AG09319 (cell line): ENCODE results near the gene FAHD2B.
"Not testable (repeated sequence)": the region's sequence is repeated elsewhere in the genome, so short reads cannot be mapped to it uniquely, and the experiment has no call there.

Source experiments
- DNase-seq: peaks from one replicate; pipeline ENCODE4 v3.0.0-alpha.2; 2010; ENCODE audit warnings: low read depth; ENCODE audit errors: extremely low read depth
- TF ChIP-seq, protein P1 (sequence below): IDR thresholded peaks from 2 replicates; pipeline ENCODE4 v1.5.1; 2011; ENCODE audit warnings: low read depth, mild to moderate bottlenecking, inconsistent platforms, low read length, moderate library complexity

The FAHD2B gene

DNA sequence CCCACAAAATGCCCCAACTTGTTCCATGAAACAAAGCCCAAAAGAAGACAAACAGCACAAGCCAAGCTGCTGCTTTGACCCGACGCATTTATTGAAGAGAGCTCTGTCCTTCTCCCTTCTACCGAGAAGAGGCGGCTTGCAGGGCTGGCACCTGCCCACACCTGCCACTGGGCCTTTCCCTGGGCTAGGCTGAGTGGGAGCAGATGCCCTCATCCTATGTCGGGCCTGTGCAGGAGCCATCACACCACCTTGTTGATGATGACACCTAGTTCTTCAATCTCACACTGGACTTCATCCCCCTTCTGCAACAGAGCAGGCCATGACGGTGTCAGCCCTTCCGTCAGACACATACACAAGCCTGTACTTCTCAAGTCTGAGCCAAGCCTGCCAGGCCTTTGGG lies 11.2 kb downstream of the FAHD2B start:
- not testable (repeated sequence) for DNase-seq

DNA sequence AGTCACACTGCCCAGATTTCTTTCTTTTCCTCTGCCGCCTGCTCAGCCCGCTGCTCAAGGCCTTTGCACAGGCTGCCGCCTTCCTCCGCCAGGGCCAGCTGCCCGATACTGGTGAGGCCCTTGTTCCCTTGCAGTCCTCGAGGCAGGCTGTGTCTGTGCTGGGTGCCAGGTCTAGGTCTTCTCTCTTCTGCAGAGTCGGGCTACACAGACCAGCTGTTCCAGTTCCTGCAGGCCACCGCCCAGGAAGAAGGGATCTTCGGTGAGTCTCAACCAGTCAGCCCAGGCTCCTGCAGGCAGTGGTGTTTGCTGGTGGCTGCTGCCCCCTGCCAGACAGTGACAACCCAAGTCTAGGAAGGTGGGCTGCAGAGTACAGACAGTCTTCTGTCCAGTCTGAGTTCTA lies 12.5 kb downstream of the FAHD2B start:
- DNase-seq: not testable (repeated sequence)

DNA sequence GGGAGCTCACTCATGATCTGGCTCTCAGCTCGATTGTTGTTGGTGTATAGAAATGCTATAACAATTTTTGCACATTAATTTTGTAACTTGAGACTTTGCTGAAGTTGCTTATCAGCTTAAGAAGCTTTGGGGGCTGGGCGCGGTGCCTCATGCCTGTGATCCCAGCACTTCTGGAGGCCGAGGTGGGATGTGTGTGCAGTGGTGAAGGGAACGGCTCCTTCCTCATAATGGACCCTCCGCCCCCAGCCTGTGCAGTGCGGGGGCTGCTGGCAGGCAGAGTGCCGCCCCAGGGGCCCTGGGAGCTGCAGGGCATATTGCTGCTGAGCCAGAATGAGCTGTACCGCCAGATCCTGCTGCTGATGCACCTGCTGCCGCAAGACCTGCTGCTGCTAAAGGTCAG lies 13.8 kb downstream of the FAHD2B start:
- DNase-seq: not testable (repeated sequence)

DNA sequence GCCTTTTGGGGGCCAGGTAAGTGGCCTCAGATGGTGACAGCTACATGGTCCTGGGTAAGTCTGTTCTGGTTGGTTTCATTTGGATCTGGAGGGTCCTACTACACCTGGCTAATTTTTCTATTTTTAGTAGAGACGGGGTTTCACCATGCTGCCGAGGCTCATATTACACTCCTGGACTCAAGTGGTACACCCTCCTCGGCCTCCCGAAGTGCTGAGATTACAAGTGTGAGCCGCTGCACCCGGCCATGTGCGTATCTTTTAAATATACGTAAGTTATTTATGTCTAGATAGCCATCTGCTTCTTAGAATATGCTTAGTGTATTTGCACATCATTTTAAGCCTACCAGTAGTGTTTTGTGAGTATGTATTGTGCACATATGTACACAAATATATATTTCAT lies 17.5 kb downstream of the FAHD2B start:
- DNase-seq: not testable (repeated sequence)

DNA sequence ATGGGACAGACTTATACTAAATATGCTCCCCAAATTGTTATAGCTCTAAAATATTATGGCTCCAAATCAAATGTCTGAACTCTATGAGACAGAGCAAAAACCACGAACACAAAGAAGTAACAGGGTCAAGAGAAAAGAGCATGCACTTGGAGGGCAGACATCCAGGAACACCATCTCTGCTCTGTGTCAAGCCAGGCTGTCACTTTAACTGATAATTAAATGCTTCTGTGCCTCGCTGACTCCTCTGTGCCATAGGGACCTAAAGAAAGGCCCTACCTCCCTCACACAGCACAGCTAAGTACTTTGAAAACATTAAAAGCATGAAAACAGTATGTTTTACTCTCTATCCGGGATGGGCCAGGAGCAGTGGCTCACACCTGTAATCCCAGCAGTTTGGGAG lies 23.8 kb downstream of the FAHD2B start:
- DNase-seq: not testable (repeated sequence)

DNA sequence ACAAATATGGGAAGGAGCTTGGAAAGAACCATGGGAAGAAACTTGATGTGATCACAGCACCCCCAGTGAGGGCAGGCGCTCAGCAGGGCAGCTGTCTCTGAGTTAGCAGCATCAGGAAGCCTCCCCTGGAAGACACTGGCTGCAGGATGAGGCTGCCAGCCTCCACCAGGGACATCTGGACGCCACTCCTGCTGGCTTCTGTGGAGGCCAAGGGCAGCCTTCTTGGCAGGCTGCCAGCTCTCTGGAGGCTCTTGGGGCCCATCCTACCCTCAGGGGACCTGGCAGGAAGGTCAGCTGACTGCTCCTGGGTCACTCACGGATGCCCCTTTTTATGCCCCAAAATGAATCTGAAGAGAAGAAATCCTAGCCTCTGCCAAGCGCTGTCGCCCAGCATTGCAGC lies 26.0 kb downstream of the FAHD2B start:
- DNase-seq: not testable (repeated sequence)

DNA sequence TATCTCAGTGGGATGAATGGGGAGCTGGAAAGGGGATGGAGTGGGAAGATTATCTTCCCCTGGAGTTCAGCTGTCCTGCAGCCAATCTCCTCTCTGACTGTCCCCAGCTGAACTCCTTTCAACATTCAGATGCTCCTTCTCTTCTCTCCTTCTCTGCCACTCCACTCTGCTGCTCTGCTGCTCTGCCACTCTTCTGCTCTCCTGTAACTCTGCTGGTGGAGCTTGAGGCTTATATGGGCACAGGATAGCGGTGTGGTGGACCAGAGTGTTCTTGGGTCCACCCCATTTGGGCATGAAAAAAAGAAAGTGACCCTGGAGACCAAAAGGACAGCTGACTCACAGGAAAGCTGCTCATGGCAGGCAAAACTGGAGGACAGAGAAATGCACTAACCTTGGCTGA lies 26.6 kb downstream of the FAHD2B start:
- TF ChIP-seq, protein P1, sequence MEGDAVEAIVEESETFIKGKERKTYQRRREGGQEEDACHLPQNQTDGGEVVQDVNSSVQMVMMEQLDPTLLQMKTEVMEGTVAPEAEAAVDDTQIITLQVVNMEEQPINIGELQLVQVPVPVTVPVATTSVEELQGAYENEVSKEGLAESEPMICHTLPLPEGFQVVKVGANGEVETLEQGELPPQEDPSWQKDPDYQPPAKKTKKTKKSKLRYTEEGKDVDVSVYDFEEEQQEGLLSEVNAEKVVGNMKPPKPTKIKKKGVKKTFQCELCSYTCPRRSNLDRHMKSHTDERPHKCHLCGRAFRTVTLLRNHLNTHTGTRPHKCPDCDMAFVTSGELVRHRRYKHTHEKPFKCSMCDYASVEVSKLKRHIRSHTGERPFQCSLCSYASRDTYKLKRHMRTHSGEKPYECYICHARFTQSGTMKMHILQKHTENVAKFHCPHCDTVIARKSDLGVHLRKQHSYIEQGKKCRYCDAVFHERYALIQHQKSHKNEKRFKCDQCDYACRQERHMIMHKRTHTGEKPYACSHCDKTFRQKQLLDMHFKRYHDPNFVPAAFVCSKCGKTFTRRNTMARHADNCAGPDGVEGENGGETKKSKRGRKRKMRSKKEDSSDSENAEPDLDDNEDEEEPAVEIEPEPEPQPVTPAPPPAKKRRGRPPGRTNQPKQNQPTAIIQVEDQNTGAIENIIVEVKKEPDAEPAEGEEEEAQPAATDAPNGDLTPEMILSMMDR: no peak

DNA sequence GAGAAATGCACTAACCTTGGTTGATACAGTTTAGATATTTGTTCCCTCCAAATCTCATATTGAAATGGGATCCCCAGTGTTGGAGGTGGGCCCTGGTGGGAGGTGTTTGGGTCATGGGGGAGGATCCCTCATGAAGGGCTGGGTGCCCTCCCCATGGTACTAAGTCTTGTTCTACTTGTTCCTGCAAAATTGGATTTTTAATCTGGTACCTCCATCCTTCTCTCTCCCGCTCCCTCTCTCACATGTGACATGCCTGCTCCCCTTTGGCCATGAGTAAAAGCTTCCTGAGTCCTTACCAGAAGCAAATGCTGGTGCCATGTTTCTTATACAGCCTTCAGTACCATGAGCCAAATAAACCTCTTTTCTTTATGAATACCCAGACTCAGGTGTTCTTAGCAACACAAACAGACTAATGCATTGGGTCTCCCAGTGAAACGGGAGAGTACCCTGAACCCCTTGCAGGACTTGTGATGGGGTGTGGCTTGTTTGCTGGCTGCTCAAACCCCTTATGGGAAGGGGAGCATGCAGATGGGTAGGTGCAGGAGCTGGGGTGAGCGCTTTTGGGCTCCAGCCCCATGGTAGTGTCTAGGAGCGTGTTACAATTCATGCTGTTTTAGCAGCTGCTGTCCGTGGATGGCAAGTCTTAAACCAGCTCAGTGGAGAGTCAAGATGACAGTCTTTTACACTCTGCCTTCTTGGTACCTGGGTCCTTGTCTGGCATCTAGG lies 27.2 kb downstream of the FAHD2B start:
- DNase-seq: no peak
- TF ChIP-seq, protein P1: no peak

More for the DNA sequence above, 26.6 kb downstream of the FAHD2B start:
- DNase-seq: no peak

DNA sequence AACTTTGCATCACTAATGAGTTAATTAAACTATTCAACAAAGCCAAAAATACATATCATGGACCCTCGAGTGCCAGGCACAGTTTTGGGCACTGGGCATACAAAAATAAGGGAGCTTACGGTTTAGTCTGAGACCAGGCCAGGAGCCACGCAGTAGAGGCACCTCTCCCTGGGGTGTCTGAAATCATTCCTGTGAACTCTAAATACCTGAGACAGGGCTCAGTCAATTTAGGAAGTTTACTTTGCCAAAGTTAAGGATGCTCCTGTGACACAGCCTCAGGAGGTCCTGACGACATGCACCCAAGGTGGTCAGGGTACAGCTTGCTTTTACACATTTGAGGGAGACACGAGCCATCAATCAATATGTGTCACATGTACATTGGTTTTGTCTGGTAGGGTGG lies 28.7 kb downstream of the FAHD2B start:
- not testable (repeated sequence) for DNase-seq

DNA sequence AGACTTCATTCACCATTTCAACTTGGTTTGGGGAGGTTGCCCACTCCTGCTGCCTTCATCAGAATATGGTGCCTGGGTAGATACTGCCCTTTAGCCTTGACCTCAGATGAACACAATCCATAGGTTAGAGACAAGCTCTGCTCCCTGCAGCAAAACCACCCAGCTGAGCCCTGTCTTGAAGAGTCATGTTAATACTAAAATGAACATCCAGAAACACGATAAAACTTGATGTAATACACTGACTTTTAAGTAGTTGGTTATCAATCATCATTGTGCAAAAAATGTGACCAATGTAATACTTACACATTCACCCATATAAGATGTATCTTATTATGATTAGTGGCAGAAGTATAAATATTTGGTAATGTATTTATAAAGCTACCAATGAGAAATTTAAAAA lies 32.7 kb downstream of the FAHD2B start:
- DNase-seq: not testable (repeated sequence)

DNA sequence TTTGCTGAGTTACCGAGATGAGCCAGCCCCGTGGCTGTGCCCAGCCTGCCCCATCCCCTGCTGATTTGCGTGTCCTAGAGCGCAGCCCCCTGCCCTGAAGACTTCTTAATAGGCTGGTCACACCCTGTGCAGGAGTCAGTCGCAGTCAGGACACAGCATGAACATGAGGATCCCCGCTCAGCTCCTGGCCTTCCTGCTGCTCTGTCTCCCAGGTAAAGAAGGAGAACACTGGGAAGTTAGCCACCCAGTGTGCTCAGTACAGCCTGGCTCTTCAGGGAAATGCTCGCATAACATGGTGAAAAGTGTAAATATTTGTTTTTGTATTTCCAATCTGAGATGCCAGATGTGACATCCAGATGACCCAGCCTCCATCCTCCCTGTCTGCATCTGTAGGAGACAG lies 34.9 kb downstream of the FAHD2B start:
- not testable (repeated sequence) for DNase-seq

DNA sequence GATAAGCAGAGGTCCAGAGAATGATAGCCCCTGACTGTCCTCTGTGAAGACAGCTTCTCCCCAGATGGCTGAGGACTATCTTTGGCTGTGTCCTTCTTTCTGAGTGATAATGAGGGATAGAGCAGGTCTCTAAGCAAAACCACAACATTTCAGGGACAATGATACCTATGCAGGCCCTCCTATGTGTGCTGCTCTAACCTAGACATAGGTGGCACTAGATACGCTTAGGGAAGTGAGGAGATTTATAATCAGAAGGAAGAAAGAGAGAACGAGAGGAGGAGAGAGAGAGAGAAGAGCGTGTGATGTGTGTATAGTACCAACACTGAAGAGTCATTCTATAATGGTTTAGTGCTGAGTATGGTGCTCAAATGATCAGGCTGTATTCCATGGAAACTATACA lies 38.5 kb downstream of the FAHD2B start:
- DNase-seq: not testable (repeated sequence)

DNA sequence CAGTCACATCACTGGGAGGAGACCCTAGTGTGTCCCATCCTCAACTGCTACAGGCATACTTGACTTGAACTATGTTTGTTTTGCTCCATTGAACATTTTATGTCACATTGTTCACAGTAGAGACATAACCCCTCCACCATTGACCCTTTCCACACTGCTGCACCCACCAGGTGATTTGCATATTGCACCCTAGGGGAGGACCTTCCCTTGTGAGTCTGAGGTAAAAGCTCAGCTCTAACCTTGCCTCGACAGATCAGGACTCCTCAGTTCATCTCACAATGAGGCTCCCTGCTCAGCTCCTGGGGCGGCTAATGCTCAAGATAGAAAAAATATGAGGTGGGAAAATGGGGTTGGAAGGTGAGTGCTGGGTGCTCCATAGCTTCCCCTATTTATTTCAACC lies 44.6 kb downstream of the FAHD2B start:
- not testable (repeated sequence) for DNase-seq

DNA sequence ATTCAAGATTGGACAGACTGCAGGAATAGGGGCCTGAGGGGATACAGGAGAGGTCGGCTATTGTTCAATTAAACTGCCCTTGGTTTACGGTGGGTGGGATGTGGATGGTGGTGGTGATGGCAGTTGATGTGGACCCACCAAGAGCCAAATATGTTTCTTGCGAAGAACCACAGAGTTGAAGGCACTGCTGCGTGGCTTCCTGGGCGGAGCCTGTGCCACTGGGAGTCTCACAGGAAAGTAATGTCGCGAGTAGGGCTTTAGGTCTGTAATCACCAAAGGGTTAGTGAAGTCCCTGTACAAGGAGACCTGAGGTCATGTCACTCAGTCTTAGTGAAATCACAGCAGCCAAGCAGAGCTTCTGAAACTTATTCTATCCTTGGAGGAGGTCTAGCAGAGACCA lies 46.2 kb downstream of the FAHD2B start:
- DNase-seq: not testable (repeated sequence)

DNA sequence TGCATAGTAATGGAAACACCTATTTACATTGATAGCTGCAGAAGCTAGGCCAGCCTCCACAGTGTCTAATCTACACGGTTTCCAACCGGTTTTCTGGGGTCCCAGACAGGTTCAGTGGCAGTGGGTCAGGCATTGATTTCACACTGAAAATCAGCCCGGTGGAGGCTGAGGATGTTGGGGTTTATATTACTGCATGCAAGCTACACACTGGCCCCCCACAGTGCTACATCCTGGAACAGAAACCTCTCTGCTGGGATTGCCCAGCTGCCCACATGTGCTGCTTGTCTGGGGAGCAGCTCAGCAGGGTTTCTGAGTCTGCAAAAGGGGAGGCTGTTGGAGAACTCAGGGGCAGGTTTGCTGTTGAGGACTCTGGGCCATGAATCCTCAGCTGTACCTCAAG lies 48.0 kb downstream of the FAHD2B start:
- DNase-seq: not testable (repeated sequence)

DNA sequence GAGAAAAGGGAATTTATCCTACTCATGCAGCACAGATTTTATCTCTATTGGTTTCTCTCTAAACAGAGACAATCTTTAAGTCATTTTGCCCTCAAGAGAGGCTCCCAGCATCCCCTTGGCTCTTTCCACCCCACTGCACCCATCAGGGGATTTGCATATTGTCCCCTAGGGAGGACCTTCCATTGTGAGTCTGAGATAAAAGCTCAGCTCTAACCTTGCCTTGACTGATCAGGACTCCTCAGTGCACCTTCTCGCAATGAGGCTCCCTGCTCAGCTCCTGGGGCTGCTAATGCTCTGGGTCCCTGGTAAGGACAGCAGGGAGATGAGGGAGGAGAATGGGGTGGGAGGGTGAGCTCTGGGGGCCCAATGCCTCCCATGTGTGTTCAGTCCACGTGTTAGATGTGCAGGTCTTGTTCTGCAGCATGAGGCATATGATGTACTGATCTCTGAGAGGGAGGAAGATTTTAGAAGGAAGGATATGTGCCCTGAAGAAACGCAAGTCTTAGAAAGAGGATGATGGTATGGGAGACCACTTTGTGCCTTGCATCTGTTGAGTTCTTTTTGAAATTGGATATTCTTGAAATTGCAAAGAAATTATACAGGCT lies 48.7 kb downstream of the FAHD2B start:
- not testable (repeated sequence) for DNase-seq
